Measurements from ENCODE around the gene APP. TPM values are rescaled to one million over a fixed set of nuclear protein-coding genes. Genes with fewer than 3 reads are reported as not detected.

Gene APP
- total RNA-seq, 1 experiment from 2014 or later, result 266 TPM

DNA sequence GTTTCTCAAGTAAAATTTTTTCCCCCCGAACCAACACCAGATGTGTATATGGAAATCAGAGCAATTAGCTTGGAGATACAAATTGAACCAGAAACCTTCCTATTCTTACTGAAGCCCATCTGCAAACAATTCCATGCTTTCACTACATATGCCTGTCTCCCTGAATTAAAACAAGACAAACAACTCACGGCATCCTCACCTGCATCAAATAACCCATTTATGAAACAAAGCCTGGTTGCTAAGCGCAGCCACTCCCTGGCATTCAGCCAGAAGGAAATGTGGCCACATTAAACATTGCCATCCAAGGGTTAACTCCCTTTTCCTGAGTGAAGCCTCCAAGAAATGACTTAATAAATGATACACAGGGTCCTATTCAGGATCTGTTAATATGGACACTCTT lies 55.3 kb downstream of the APP start:
- H4K20me1 ChIP-seq (ENCODE audit: low read length), result no peaks in the 10 kb centered on the region
- intact Hi-C loops (cut with micrococcal nuclease), result no loop called here
- H3K9ac ChIP-seq (ENCODE audit: low read length), result peak overlapping the region; percentile 85
- H3K27ac ChIP-seq (ENCODE audit: low read length), result peak overlapping the region; percentile 96
- no peak for ATAC-seq
- no peaks in the 10 kb centered on the region for H3K27me3 ChIP-seq (ENCODE audit: low read length)
- H3K4me1 ChIP-seq (ENCODE audit: insufficient read depth, low read length), result peaks cover 31% of the 10 kb centered on the region
- DNase-seq, result peak; percentile 70
- POLR2A ChIA-PET (ENCODE audit: unreplicated experiment), result no interaction called here
- TF ChIP-seq EZH2phosphoT487 (IDR thresholded peaks at IDR 0.05; ENCODE audit: borderline replicate concordance, low read length) (no peak), EZH2 (IDR thresholded peaks at IDR 0.05; ENCODE audit: low read length, unreplicated experiment) (no peak)
- TF ChIP-seq, protein P1, sequence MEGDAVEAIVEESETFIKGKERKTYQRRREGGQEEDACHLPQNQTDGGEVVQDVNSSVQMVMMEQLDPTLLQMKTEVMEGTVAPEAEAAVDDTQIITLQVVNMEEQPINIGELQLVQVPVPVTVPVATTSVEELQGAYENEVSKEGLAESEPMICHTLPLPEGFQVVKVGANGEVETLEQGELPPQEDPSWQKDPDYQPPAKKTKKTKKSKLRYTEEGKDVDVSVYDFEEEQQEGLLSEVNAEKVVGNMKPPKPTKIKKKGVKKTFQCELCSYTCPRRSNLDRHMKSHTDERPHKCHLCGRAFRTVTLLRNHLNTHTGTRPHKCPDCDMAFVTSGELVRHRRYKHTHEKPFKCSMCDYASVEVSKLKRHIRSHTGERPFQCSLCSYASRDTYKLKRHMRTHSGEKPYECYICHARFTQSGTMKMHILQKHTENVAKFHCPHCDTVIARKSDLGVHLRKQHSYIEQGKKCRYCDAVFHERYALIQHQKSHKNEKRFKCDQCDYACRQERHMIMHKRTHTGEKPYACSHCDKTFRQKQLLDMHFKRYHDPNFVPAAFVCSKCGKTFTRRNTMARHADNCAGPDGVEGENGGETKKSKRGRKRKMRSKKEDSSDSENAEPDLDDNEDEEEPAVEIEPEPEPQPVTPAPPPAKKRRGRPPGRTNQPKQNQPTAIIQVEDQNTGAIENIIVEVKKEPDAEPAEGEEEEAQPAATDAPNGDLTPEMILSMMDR (conservative IDR thresholded peaks at IDR 0.05; ENCODE audit: low read depth, low read length), result no peak
- H3K79me2 ChIP-seq (ENCODE audit: low read length), result peaks cover 68% of the 10 kb centered on the region
- H3K9me2 ChIP-seq (replicated peaks; ENCODE audit: low read length), result no peaks in the 10 kb centered on the region
- no peak overlapping the region for H3K4me3 ChIP-seq (ENCODE audit: low read length)
- H3K9me3 ChIP-seq (ENCODE audit: low read length), result no peaks in the 10 kb centered on the region
- CTCF ChIA-PET, result no interaction called here
- no peaks in the 10 kb centered on the region for H3F3A ChIP-seq (ENCODE audit: low read length, unreplicated experiment)
- BruUV-seq (replicated peaks), result no TSS peak
- H3K36me3 ChIP-seq (ENCODE audit: low read depth, low read length), result peaks cover 5% of the 10 kb centered on the region; the same call in 1 of the 2 replicates
- H3K4me2 ChIP-seq (ENCODE audit: low read length), result peak overlapping the region; percentile 72; the same call in 1 of the 2 replicates
- H2AFZ ChIP-seq (ENCODE audit: low read length), result no peak overlapping the region

DNA sequence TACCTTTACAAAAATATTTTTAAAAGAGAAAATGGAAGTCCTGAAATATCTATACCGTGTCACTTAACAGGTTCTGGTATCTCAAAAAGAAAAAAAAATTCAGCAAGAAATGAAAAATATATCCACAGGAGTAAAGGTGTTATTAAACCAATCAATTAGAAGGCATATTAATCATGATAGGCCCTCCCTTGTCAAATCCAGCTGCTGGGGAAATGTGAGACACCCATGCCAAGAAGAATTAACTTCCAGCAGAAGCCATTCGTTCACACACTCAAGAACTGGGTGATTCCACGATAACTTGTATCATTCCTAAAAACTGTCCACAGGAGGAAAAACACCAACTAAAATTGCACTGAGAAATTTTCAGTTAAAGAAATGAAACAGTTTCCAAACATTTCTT lies 57.6 kb downstream of the APP start:
- H3K4me3 ChIP-seq (ENCODE audit: low read length), result no peak overlapping the region
- TF ChIP-seq, protein P1 (conservative IDR thresholded peaks at IDR 0.05; ENCODE audit: low read depth, low read length), result no peak
- TF ChIP-seq EZH2phosphoT487 (IDR thresholded peaks at IDR 0.05; ENCODE audit: borderline replicate concordance, low read length), result no peak
- TF ChIP-seq EZH2 (IDR thresholded peaks at IDR 0.05; ENCODE audit: low read length, unreplicated experiment), result no peak
- BruUV-seq (replicated peaks), result no TSS peak
- ATAC-seq (no peak), DNase-seq (no peak)
- H3F3A ChIP-seq (ENCODE audit: low read length, unreplicated experiment), result no peaks in the 10 kb centered on the region
- intact Hi-C loops (cut with micrococcal nuclease), result no loop called here
- no peak overlapping the region for H3K9ac ChIP-seq (ENCODE audit: low read length)
- H3K27me3 ChIP-seq (ENCODE audit: low read length), result no peaks in the 10 kb centered on the region
- H2AFZ ChIP-seq (ENCODE audit: low read length), result no peak overlapping the region
- POLR2A ChIA-PET (ENCODE audit: unreplicated experiment), result no interaction called here
- peaks cover 56% of the 10 kb centered on the region for H3K79me2 ChIP-seq (ENCODE audit: low read length)
- H3K9me3 ChIP-seq (ENCODE audit: low read length), result no peaks in the 10 kb centered on the region
- H3K9me2 ChIP-seq (replicated peaks; ENCODE audit: low read length), result no peaks in the 10 kb centered on the region
- H3K36me3 ChIP-seq (ENCODE audit: low read depth, low read length), result peaks cover 18% of the 10 kb centered on the region; the same call in 1 of the 2 replicates
- no peak overlapping the region for H3K27ac ChIP-seq (ENCODE audit: low read length)
- CTCF ChIA-PET, result no interaction called here
- no peak overlapping the region for H3K4me2 ChIP-seq (ENCODE audit: low read length)
- peaks cover 30% of the 10 kb centered on the region for H3K4me1 ChIP-seq (ENCODE audit: insufficient read depth, low read length)
- no peaks in the 10 kb centered on the region for H4K20me1 ChIP-seq (ENCODE audit: low read length)

DNA sequence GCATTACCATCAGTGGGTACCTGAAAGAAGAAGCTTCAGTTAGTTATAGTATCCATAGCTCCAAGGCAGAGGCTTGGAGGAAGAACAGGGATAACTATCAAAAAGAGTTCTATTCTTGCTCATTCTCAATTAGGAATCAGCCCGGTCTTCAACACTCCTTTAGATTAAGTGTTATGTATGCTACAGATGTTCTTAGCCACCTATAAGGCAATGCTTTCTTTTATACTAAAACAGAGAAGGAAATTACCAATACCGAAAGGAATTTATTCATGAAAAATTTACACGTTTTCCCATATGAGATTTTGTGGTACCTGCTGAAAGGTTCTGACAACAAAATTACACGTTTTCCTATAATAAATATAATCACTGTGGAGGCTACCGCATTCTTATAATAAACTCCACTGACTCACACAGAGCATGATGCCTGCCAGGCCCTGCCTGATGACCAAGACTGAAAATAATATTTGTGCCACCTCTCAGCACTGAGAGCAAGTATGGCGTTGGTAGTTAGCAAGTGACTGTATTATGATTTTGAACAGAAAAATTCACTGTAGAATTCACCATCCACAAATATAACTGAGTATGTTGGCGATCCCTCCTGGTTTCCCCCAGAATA lies 58.3 kb downstream of the APP start:
- Histone ChIP-seq H3K9ac (ENCODE audit: low read length) (no peak overlapping the region), H3K9me3 (ENCODE audit: low read length) (no peaks in the 10 kb centered on the region), H2AFZ (ENCODE audit: low read length) (no peak overlapping the region), H4K20me1 (ENCODE audit: low read length) (no peaks in the 10 kb centered on the region), H3K4me3 (ENCODE audit: low read length) (no peak overlapping the region), H3K4me2 (ENCODE audit: low read length) (no peak overlapping the region), H3K79me2 (ENCODE audit: low read length) (peaks cover 56% of the 10 kb centered on the region), H3K27me3 (ENCODE audit: low read length) (no peaks in the 10 kb centered on the region), H3K9me2 (replicated peaks; ENCODE audit: low read length) (no peaks in the 10 kb centered on the region), H3K27ac (ENCODE audit: low read length) (no peak overlapping the region), H3K4me1 (ENCODE audit: insufficient read depth, low read length) (peaks cover 23% of the 10 kb centered on the region), H3K36me3 (ENCODE audit: low read depth, low read length) (peaks cover 25% of the 10 kb centered on the region; the same call in 1 of the 2 replicates), H3F3A (ENCODE audit: low read length, unreplicated experiment) (no peaks in the 10 kb centered on the region)
- ATAC-seq, result peak; percentile 34; the same call in 1 of the 2 replicates
- no peak for DNase-seq
- CTCF ChIA-PET, result no interaction called here
- intact Hi-C loops (cut with micrococcal nuclease), result no loop called here
- TF ChIP-seq, protein P1 (conservative IDR thresholded peaks at IDR 0.05; ENCODE audit: low read depth, low read length), result no peak
- no peak for TF ChIP-seq EZH2phosphoT487 (IDR thresholded peaks at IDR 0.05; ENCODE audit: borderline replicate concordance, low read length)
- no peak for TF ChIP-seq EZH2 (IDR thresholded peaks at IDR 0.05; ENCODE audit: low read length, unreplicated experiment)
- no TSS peak for BruUV-seq (replicated peaks)
- POLR2A ChIA-PET (ENCODE audit: unreplicated experiment), result no interaction called here

Data from PC-3 (cell line).